HG02610 (cell line): ENCODE measurements around the gene COL9A1.

Experiments used
- ATAC-seq: cut with Tn5 transposase; IDR thresholded peaks from one replicate; pipeline ENCODE4 v1.9.1; 2021; ENCODE audit warnings: mild to moderate bottlenecking, moderate library complexity; ENCODE audit not compliant: unreplicated experiment

COL9A1 gene

DNA sequence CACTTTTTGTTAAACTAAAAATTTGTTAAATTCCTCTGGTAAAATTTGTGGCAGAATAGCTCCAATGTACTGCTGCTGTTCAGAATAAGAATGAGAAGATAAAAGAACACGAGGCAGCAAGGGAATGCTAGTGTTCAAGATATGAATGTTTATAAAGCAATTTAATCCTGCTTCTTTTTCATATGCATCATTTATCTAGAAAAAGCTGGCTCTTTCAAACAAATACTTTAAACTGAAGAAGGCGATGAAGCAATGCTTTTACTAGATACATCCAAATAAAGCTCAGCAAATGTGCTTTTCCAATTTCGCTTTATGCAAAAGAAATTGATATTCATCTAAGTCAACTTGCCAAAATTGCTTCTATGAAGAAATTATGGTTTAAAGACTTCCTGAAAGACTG is 66.5 kb downstream of the COL9A1 start:
- no peak for ATAC-seq

GRCh38 chr6:70234561-70235236 is 68.2 kb downstream of the COL9A1 start:
- ATAC-seq = no peak

DNA sequence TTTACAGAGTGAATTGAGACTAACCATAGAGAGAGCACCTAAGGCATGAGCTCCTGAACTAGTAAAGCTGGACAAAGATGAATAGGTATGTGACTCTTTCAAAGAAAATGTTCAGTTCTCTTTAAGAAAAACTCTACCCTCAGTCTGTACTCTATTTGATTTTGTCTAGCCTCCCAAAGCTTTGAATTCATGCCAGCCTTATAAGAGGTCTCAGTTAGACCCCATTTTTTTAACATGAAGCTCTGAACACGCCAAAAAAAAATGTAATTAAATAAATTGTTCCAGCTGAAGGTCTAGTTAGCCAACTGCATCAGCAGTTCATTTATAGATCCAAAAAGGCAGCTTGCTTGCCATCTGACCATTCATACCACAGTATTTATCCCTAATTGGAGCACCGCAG is 71.6 kb downstream of the COL9A1 start:
- no peak for ATAC-seq

DNA sequence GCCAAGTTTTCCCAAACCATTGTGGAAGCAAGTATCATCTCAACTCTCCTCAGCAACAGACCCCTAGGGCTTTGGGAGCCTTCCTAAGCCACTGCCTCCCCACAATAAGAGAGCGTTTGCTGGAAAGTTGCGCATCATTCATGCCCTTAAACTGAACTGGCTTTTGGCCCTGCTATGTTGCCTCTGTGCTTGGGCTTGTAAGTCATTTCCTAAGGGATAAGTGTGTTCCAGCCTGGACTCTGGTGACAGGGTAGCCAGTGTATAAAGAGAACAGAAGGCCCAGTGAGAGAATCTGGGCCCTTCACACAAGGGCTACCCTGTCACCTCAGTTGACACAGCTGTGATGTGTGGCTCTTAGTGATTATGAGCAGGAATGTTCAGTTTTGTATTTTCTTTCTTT is 77.8 kb downstream of the COL9A1 start:
- ATAC-seq = no peak

- ATAC-seq = no peak
These were observed 80.5 kb downstream of the COL9A1 start for GRCh38 chr6:70222439-70222749.

- no peak for ATAC-seq
These were observed 81.0 kb downstream of the COL9A1 start for GRCh38 chr6:70221715-70222438.

DNA sequence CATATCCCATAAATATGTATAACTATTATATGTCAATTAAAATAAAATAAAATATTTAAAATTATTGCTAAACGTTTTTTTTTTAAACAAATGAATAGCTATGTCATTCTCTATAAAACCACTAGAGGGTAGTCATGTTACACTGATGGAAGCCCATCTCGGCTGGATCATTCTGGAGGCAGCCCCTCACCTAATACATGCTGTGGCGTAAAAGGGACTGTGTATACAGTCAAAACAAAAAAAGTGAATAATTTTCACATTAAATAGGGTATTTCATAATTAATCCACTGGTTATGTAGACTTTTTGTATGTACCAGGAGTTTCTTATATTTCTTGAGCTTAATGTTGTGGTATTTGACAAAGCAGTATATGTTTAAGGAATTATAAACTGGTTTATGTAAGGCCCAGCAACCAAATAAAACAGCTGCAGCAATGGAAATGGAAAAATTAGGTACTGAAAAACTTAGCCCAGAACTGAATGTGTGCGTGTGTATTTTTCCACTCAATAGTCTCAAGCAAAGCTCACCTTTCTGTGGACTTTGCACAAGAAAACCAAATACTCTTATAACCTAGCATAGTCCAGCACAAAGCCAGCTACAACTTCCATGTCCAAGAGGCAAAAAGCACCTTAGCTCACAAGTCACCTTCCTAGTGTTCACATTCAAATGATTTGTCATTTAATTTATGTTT is 81.7 kb downstream of the COL9A1 start:
- peak; percentile 57 for ATAC-seq

DNA sequence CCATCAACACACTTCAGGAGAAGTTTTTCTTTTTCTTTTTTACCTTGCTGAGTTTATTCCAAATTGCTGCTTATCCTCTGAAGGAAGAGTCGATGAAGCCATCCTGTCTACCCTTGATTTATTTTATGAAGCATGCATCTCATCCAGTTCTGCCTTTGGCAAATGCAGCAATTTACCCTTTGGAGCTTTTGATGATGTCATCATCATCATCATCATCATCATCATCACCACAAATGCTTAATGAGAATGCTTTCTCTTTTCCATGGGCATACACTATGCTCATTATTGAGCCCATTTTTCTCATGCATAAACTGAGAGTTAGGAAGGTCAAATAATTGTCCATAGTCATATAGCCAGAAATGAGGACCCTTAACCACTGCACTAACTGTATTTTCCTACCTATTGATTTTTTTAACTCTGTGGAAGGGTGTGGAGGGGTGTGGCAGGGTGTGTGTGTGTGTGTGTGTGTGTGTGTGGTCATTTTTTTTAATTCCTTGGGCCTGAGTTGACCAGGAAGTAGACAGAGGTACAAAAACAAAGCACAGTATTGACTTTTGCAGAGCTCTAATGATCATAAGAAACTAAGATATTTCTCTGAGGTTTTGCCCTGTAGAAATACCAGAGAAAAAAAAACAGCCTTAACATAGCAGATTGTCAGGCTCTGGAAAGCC is 82.8 kb downstream of the COL9A1 start:
- no peak for ATAC-seq

DNA sequence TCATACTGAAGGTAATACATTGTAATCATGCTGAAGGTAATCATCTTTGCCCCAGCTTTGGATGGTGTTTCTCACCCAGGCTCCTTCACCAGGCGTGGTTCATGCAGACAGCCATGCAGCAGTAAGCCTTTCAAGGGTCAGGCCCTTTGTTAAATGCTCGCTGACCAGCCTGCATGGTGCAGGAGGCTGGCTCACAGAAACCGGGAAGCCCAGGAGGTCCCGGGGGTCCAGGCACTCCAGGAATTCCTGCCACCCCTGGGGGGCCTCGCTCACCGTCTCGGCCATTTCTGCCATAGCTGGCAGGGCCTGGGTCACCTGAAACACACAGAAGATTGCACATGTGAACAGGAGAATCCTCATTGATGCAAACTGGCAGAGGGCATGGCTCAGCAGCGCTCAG is 86.1 kb downstream of the COL9A1 start:
- ATAC-seq = no peak

DNA sequence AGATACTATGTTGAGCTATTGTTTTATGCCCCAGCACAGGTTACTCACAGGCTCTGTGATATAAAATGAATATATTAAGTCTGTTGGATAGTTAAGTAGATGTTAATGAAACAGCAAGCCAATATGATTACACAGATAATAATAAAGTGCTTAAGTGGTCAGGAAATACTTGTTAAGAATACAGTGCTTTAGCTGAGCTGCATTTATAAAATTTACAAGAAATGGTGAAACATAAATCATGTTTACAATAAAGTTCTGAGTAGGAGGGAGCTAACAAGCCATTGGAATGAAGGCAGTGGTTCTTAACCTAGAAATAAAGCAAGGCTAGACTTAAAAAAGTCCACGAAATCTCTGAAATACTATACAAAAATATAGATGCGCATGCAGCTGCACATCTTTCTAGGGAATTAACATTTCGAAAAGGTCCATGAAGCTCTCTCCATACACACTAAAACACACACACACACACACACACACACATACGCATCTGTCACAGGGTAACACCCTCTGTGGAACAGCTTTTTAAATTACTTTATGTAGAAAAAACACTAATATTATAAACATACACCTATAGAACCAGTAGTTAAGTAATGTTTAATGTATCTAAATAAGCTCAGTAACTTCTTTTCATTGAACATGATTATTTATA is 87.3 kb downstream of the COL9A1 start:
- no peak for ATAC-seq

DNA sequence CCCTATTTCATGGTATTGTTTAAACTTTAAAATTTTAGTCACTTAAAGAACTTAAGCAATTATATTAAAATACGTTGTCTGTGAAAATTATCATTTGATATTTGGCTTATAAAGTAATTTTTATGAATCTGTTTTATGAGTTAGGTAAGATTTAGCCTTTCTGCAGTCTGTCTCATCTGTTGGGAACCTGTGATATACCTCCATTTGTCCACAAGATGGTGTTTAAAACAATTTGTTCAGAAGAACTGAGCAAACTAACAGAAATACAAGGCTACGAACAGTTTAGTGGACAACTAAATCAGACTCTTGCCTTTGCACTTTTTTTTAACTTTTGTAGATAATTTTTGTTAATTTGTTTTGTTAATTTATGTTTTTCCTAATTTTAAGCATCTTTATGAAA is 92.4 kb downstream of the COL9A1 start:
- no peak for ATAC-seq

DNA sequence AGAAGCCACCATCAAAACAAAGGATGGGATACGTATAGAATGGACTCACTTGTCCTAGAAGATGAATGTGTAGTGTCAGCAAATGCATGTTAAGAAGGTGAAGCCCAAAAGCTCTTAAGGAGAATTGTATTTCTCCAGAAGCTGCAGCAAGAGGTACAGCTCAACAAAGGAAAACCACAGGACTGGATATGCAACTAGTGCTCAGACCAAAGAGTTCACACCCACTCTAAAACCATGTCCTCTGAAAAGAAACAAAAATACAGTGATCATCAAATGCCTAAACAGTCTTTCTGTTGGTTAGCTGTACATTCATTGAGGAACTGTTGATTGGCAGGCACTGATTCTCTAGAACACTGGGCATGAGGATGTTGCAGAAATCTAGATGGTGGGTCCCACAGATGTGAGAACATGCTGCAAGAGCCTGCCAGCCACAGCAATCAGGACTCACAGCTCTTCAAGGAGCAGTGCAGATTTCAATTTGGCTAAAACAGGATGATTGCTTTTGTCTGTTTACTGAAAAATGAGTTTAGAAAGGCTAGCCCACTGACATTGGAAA is 94.6 kb downstream of the COL9A1 start:
- no peak for ATAC-seq

DNA sequence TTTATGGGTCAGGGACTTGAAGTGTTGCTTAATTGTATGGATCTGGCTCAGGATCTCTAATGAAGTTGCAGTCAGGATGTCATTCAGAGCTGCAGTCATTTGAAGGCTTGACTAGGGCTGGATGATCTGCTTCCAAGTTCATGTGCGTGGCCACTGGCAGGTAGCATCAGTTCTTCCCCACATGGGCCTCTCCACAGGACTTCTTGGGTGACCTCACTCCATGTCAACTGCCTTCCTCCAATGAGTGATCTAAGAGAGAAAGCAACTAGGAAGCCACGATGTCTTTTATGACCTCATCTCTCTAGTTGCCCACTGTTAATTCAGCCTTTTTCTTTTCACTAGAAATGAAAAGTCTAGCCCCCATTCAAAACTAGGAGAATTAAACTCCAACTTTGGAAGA is 104.1 kb downstream of the COL9A1 start:
- ATAC-seq = no peak

DNA sequence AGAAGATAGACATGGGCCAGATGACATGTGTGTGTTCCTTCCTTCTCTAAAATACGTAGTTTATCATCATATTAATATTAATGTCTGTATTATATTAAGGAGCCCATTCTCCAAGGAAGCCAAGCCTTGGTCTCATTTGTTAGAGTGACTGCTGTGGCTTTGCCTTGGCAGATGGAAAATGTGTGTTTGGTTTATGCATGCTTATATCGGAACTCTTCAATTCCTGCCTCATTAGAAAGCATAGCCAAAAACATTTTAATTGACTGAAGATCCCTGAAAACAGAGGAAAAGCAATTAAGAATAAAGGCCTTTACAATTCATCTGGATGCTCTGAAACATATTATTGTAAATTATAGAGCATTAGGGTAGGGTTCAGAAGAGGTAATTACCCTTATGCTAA is 106.4 kb downstream of the COL9A1 start:
- no peak for ATAC-seq

DNA sequence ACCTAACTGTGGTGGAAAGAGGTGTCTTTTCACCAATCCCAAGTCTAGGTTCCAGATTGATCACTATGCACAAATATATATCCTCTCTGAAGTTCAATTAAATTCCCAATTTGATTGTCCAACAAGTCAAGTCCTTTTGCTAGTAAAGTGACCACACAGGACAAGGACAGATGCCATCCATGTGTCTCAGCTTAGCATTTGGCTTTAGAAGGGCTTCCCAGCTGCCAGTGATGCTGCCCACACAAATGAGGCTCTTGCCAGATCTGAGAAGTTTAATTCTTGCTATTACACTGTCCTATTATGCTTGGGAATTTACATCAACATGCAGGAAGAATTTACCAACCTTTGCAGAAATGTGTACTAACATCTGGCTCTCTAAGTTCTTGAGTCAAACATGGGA is 108.5 kb downstream of the COL9A1 start:
- no peak for ATAC-seq

DNA sequence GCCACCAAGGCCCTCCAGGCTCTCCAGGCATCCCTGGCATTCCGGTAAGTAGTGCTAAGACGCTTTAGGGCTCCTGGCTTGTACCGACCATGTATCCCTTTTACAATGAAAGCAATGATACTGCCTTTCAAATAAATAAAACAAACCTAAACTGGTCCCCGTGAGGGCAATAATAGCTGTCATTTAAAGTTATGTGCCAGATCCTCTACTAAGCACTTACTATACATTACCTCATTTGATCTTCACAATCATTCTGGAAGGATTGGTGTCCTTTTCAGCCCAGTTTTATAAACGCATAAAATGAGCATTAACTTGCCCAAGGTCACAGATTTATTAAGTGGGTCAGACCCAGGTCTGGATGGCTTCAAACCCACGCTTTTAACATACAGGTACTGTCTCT is 114.7 kb downstream of the COL9A1 start:
- ATAC-seq = no peak

GRCh38 chr6:70186461-70186860 is 116.4 kb downstream of the COL9A1 start:
- ATAC-seq = no peak

DNA sequence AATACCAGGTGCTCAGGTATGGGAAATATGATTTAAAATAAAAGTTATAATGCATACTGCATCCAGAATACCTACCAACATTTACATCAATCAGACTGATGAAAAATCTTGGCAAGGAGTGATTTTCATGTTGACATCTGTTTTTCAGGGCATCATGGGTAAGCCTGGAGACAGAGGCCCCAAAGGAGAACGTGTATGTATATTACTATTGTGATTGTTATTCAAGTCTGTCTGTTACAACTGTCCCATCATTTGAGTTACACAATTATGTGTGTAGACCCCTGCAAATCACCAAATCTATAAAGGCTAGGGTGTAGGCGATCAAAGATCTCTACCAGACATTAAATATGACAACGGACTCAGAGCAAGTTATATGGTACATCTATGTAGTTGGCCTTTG is 118.2 kb downstream of the COL9A1 start:
- ATAC-seq = no peak

GRCh38 chr6:70183538-70183937 is 119.3 kb downstream of the COL9A1 start:
- no peak for ATAC-seq

DNA sequence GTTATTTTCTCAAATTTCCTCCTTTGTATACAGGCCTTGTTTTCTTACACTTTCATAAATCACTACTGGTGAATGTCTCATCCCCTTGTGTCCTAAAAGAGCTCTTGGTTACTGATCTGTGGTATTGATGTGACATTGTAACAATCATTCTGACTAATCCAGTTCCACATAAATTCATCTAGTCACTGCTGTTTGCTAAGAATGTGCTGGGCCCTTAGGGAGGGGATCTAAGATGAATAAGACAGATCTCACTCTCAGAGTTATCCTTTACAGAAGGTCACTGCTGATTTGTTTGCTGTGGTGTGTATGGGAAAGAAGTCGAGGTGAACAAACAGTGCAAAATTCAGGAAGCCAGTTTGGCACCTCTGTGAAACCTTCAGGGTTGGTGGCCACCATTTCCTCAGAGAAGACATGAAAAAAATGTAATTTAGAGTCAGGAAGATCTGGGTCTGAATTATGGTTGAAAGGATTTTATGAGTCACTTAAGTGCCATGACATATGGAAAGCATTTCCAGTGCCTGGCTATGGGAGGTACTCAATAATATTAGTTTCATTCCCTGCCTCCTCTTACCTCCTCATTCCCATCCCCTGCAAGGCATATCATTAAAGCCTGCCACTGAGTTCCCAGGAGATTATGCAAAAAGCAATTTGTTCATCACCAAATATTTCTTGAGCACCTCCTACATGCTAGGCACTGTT is 121.8 kb downstream of the COL9A1 start:
- ATAC-seq = peak; percentile 96
